Sigmoid colon (tissue), 7 donors: ENCODE results near the gene CEP43. TPM values are rescaled to one million over a fixed set of nuclear protein-coding genes. Genes with fewer than 3 reads are reported as not detected.
A peak's percentile ranks its signal among the peaks of the same experiment; 100 is the strongest.

Source experiments
- DNase-seq: peaks from one replicate; pipeline ENCODE4 v3.0.0-alpha.2; 2019
- H3K27ac ChIP-seq, 4 donors: fragments of 200-600 bp; sonication (generic); one replicate each; pipeline ENCODE4 v1.5.1; 2016 to 2019; ENCODE audit warnings: mild to moderate bottlenecking in 1 of 4
- H3K27me3 ChIP-seq, 3 donors: fragments of 200-600 bp; sonication (generic); one replicate each; pipeline ENCODE4 v1.5.1; 2019; ENCODE audit warnings: mild to moderate bottlenecking in 1 of 3
- H3K36me3 ChIP-seq, 4 donors: fragments of 200-600 bp; sonication (generic); one replicate each; pipeline ENCODE4 v1.5.1; 2016 to 2019
- H3K4me1 ChIP-seq, 4 donors: fragments of 200-600 bp; sonication (generic); one replicate each; pipeline ENCODE4 v1.5.1; 2017 to 2019
- H3K4me3 ChIP-seq, 4 donors: fragments of 200-600 bp; sonication (generic); one replicate each; pipeline ENCODE4 v1.5.1; 2017 to 2019; ENCODE audit warnings: mild to moderate bottlenecking in 2 of 4, moderate library complexity in 1 of 4
- H3K9me3 ChIP-seq, 4 donors: fragments of 200-600 bp in 3 of 4; sonication (generic) in 3 of 4; one replicate each; pipeline versions ENCODE4 v1.5.1 to v1.6.1; 2013 to 2019
- CTCF ChIP-seq, 4 experiments: fragments of 450-650 bp in 3 of 4; fragments of 200-600 bp in 1 of 4; IDR thresholded peaks; one replicate each; pipeline ENCODE4 v1.5.1; 2016 to 2019; ENCODE audit warnings: antibody characterized with exemption in 4 of 4, mild to moderate bottlenecking in 3 of 4, moderate library complexity in 2 of 4
- EP300 ChIP-seq, 4 donors: sonication (generic); formaldehyde crosslinking; IDR thresholded peaks; one replicate each; pipeline ENCODE4 v1.6.1; 2017; ENCODE audit warnings: antibody characterized with exemption in 4 of 4
- POLR2A ChIP-seq, 2 donors: fragments of 450-650 bp; IDR thresholded peaks; one replicate each; pipeline ENCODE4 v1.6.1; 2016; ENCODE audit warnings: antibody characterized with exemption in 2 of 2, mild to moderate bottlenecking in 2 of 2, moderate library complexity in 2 of 2
- POLR2AphosphoS5 ChIP-seq, 4 donors: sonication (generic); formaldehyde crosslinking; IDR thresholded peaks; one replicate each; pipeline ENCODE4 v1.6.1; 2017; ENCODE audit warnings: antibody characterized with exemption in 4 of 4
- WGBS, 2 donors: extraction: QIAGEN DNeasy Blood & Tissue Kit; methylation state at CpG; one replicate each; pipeline ENCODE4 v1.1.7; 2013; 5-methylcytosine and 5-hydroxymethylcytosine counted together
- intact Hi-C: fragments of 100-400 bp; cut with DNase I; formaldehyde crosslinking; loops from one replicate; pipeline ENCODE4 v1.15.1; 2023
- polyA plus RNA-seq, 3 donors: library from polyadenylated mRNA; stranded (reverse); fragments of 200-250 nt; gene quantifications; one replicate each; pipeline ENCODE4 v1.2.3, GENCODE V29; 2013
- total RNA-seq, 4 donors: library from RNA; depleted of rRNA; stranded (reverse); fragments of >200 nt; gene quantifications; one replicate each; pipeline ENCODE4 v1.1.0, GENCODE V29; 2016
- donor health status: healthy with polysubstance abuse.
- donor health status: Bipolar disorder and iron deficiency.
- donor health status: healthy.

Gene CEP43
- total and polyA plus RNA-seq, 7 donors, result 6.6 to 19.7 (median 14.3) TPM

- intact Hi-C loops, result loop anchor here (10.0 kb wide), 1 partner anchor 87 kb away; no protein-coding TSS in a partner anchor
- Histone ChIP-seq H3K4me1 (peaks cover 0 to 15% (median 10%) of the 10 kb centered on the region in 4 donors), H3K4me3 (no peak overlapping the region), H3K27ac (no peak overlapping the region), H3K27me3 (no peaks in the 10 kb centered on the region), H3K36me3 (peaks cover 0 to 15% (median 0%) of the 10 kb centered on the region in 4 donors), H3K9me3 (no peaks in the 10 kb centered on the region)
- WGBS, 2 donors, result 88 to 92% methylated on average over 12 of the region's 12 CpGs
- DNase-seq, result no peak
- no peak for TF ChIP-seq CTCF (IDR thresholded peaks at IDR 0.05)
- no peak for TF ChIP-seq POLR2AphosphoS5 (IDR thresholded peaks at IDR 0.05)
- TF ChIP-seq POLR2A (IDR thresholded peaks at IDR 0.05), result no peak
- TF ChIP-seq EP300 (IDR thresholded peaks at IDR 0.05), result no peak
These were observed 47.1 kb upstream of the CEP43 start for GRCh38 chr6:166952121-166952520.

- peaks cover 0 to 21% (median 16%) of the 10 kb centered on the region in 4 donors for H3K4me1 ChIP-seq
- H3K27me3 ChIP-seq, result no peaks in the 10 kb centered on the region
- 84 to 90% methylated on average over 17 of the region's 17 CpGs for WGBS, 2 donors
- no peaks in the 10 kb centered on the region for H3K9me3 ChIP-seq
- TF ChIP-seq CTCF (IDR thresholded peaks at IDR 0.05) (no peak), EP300 (IDR thresholded peaks at IDR 0.05) (no peak), POLR2AphosphoS5 (IDR thresholded peaks at IDR 0.05) (no peak), POLR2A (IDR thresholded peaks at IDR 0.05) (no peak)
- no peak overlapping the region for H3K4me3 ChIP-seq
- H3K27ac ChIP-seq, result no peak overlapping the region
- H3K36me3 ChIP-seq, result peaks cover 0 to 11% (median 0%) of the 10 kb centered on the region in 4 donors
- DNase-seq, result no peak
- intact Hi-C loops, result loop anchor here (10.0 kb wide), 1 partner anchor 88 kb away; no protein-coding TSS in a partner anchor
These were observed 46.4 kb upstream of the CEP43 start for GRCh38 chr6:166952567-166953486.

GRCh38 chr6:166954118-166954713, 45.0 kb upstream of the CEP43 start:
- WGBS, 2 donors, result 89 to 93% methylated on average over 6 of the region's 6 CpGs
- TF ChIP-seq EP300 (IDR thresholded peaks at IDR 0.05), result no peak
- no peak for TF ChIP-seq POLR2AphosphoS5 (IDR thresholded peaks at IDR 0.05)
- TF ChIP-seq CTCF (IDR thresholded peaks at IDR 0.05), result no peak
- no peak for TF ChIP-seq POLR2A (IDR thresholded peaks at IDR 0.05)
- DNase-seq, result no peak
- Histone ChIP-seq H3K4me1 (peaks cover 0 to 21% (median 17%) of the 10 kb centered on the region in 4 donors), H3K27me3 (no peaks in the 10 kb centered on the region), H3K9me3 (no peaks in the 10 kb centered on the region), H3K27ac (no peak overlapping the region), H3K4me3 (no peak overlapping the region), H3K36me3 (peaks cover 0 to 11% (median 0%) of the 10 kb centered on the region in 4 donors)
- intact Hi-C loops, result loop anchor here (10.0 kb wide), 1 partner anchor 89 kb away; no protein-coding TSS in a partner anchor

GRCh38 chr6:166955121-166955864, 43.9 kb upstream of the CEP43 start:
- Histone ChIP-seq H3K9me3 (no peaks in the 10 kb centered on the region), H3K4me1 (peaks cover 0 to 21% (median 17%) of the 10 kb centered on the region in 4 donors), H3K4me3 (peak overlapping the region; percentile 63 to 97 (median 78)), H3K27me3 (no peaks in the 10 kb centered on the region), H3K36me3 (peaks cover 0 to 5% (median 0%) of the 10 kb centered on the region in 4 donors), H3K27ac (peak overlapping the region in 3 of 4 donors; percentile 82 to 90 (median 89))
- DNase-seq, result peak; percentile 73
- intact Hi-C loops, result loop anchor here (5.0 to 10.0 kb wide), 2 partner anchors 90 to 328 kb away; partner anchors contain the start of gene RPS6KA2
- no peak for TF ChIP-seq EP300 (IDR thresholded peaks at IDR 0.05)
- WGBS, 2 donors, result 15 to 38% methylated on average over 52 of the region's 52 CpGs
